ENCODE data around the gene IL15RA. TPM values are rescaled to one million over a fixed set of nuclear protein-coding genes. Genes with fewer than 3 reads are reported as not detected.

The IL15RA gene
- total RNA-seq, 1 experiment from 2014 or later, result 15.5 TPM

- Histone ChIP-seq H3K79me2 (ENCODE audit: low read depth) (no peaks in the 10 kb centered on the region), H3K27ac (no peak overlapping the region), H3K4me2 (no peak overlapping the region), H3K27me3 (ENCODE audit: insufficient read depth, low read depth) (no peaks in the 10 kb centered on the region), H2AFZ (no peak overlapping the region), H3K36me3 (ENCODE audit: low read depth) (no peaks in the 10 kb centered on the region), H3F3A (ENCODE audit: insufficient read depth, low read depth) (no peaks in the 10 kb centered on the region), H3K4me3 (no peak overlapping the region), H4K20me1 (ENCODE audit: insufficient read depth) (no peaks in the 10 kb centered on the region), H3K9me2 (ENCODE audit: insufficient read depth) (no peaks in the 10 kb centered on the region), H3K9me3 (ENCODE audit: insufficient read depth, low read depth) (no peaks in the 10 kb centered on the region), H3K4me1 (replicated peaks; ENCODE audit: insufficient read depth) (no peaks in the 10 kb centered on the region)
- TF ChIP-seq CTCF (conservative IDR thresholded peaks at IDR 0.05) (no peak), EZH2 (IDR thresholded peaks at IDR 0.05; ENCODE audit: low read depth) (no peak)
- ChIA-PET CTCF (no interaction called here), POLR2A (ENCODE audit: unreplicated experiment) (no interaction called here)
- BruUV-seq (replicated peaks), result no TSS peak
- intact Hi-C loops (cut with micrococcal nuclease; ENCODE audit: unreplicated experiment), result no loop called here
- DNase-seq, result no peak
Measured at GRCh38 chr10:5915451-5915850, 61.9 kb downstream of the IL15RA start.

GRCh38 chr10:5913736-5914135 is 63.6 kb downstream of the IL15RA start:
- BruUV-seq (replicated peaks), result no TSS peak
- Histone ChIP-seq H3K4me2 (no peak overlapping the region), H3K9me3 (ENCODE audit: insufficient read depth, low read depth) (no peaks in the 10 kb centered on the region), H3K27ac (no peak overlapping the region), H3K79me2 (ENCODE audit: low read depth) (no peaks in the 10 kb centered on the region), H3K4me3 (no peak overlapping the region), H3K36me3 (ENCODE audit: low read depth) (no peaks in the 10 kb centered on the region), H4K20me1 (ENCODE audit: insufficient read depth) (no peaks in the 10 kb centered on the region), H2AFZ (no peak overlapping the region), H3K27me3 (ENCODE audit: insufficient read depth, low read depth) (no peaks in the 10 kb centered on the region), H3K4me1 (replicated peaks; ENCODE audit: insufficient read depth) (no peaks in the 10 kb centered on the region), H3F3A (ENCODE audit: insufficient read depth, low read depth) (no peaks in the 10 kb centered on the region), H3K9me2 (ENCODE audit: insufficient read depth) (no peaks in the 10 kb centered on the region)
- no peak for TF ChIP-seq CTCF (conservative IDR thresholded peaks at IDR 0.05)
- DNase-seq, result no peak
- intact Hi-C loops (cut with micrococcal nuclease; ENCODE audit: unreplicated experiment), result no loop called here
- ChIA-PET POLR2A (ENCODE audit: unreplicated experiment) (no interaction called here), CTCF (no interaction called here)

GRCh38 chr10:5911670-5912069 is 65.7 kb downstream of the IL15RA start:
- H2AFZ ChIP-seq, result no peak overlapping the region
- no peak overlapping the region for H3K4me3 ChIP-seq
- POLR2A ChIA-PET (ENCODE audit: unreplicated experiment), result no interaction called here
- H3K4me1 ChIP-seq (replicated peaks; ENCODE audit: insufficient read depth), result no peaks in the 10 kb centered on the region
- H3K79me2 ChIP-seq (ENCODE audit: low read depth), result no peaks in the 10 kb centered on the region
- no peaks in the 10 kb centered on the region for H3K27me3 ChIP-seq (ENCODE audit: insufficient read depth, low read depth)
- H4K20me1 ChIP-seq (ENCODE audit: insufficient read depth), result no peaks in the 10 kb centered on the region
- no peak for DNase-seq
- no peak overlapping the region for H3K4me2 ChIP-seq
- no peaks in the 10 kb centered on the region for H3K36me3 ChIP-seq (ENCODE audit: low read depth)
- BruUV-seq (replicated peaks), result no TSS peak
- TF ChIP-seq EZH2 (IDR thresholded peaks at IDR 0.05; ENCODE audit: low read depth) (no peak), CTCF (conservative IDR thresholded peaks at IDR 0.05) (no peak)
- no peak overlapping the region for H3K27ac ChIP-seq
- H3F3A ChIP-seq (ENCODE audit: insufficient read depth, low read depth), result no peaks in the 10 kb centered on the region
- CTCF ChIA-PET, result no interaction called here
- no peaks in the 10 kb centered on the region for H3K9me2 ChIP-seq (ENCODE audit: insufficient read depth)
- intact Hi-C loops (cut with micrococcal nuclease; ENCODE audit: unreplicated experiment), result no loop called here
- H3K9me3 ChIP-seq (ENCODE audit: insufficient read depth, low read depth), result no peaks in the 10 kb centered on the region
